Stimulated activated CD4-positive, alpha-beta T cell treated with anti-CD3 and anti-CD28 coated beads, Interleukin-2, amount 100 ng/mL, for 48 hours (primary cell): ENCODE measurements around the gene SERPINA3.
"Not testable (repeated sequence)": the region's sequence is repeated elsewhere in the genome, so short reads cannot be mapped to it uniquely, and the experiment has no call there.

ENCODE experiments used
- DNase-seq, 2 donors: peaks; one replicate each; pipeline ENCODE4 v3.0.0-alpha.2; 2020

The SERPINA3 gene

DNA sequence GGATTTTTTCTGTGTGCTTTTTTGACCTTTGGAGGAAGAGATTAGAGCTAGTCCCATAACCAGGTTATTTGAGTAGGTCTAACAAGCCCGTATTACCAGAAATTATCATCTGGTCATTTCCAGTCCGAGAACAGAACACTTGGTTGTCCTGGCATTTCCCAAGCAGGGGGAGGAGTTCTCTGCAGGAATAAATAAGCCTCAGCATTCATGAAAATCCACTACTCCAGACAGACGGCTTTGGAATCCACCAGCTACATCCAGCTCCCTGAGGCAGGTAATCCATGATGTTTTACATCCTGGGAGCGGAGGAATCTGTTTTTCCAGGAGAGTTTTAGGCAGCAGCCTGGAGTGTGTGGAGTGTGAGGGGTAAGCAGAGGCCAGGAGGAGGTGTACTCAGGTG lies at the start of gene SERPINA3:
SERPINA3 (plus strand) TSS at position 218 of the 400 bp plus-strand sequence. CDS start 2,051 bp downstream, outside the sequence.
- DNase-seq, result no peak

DNA sequence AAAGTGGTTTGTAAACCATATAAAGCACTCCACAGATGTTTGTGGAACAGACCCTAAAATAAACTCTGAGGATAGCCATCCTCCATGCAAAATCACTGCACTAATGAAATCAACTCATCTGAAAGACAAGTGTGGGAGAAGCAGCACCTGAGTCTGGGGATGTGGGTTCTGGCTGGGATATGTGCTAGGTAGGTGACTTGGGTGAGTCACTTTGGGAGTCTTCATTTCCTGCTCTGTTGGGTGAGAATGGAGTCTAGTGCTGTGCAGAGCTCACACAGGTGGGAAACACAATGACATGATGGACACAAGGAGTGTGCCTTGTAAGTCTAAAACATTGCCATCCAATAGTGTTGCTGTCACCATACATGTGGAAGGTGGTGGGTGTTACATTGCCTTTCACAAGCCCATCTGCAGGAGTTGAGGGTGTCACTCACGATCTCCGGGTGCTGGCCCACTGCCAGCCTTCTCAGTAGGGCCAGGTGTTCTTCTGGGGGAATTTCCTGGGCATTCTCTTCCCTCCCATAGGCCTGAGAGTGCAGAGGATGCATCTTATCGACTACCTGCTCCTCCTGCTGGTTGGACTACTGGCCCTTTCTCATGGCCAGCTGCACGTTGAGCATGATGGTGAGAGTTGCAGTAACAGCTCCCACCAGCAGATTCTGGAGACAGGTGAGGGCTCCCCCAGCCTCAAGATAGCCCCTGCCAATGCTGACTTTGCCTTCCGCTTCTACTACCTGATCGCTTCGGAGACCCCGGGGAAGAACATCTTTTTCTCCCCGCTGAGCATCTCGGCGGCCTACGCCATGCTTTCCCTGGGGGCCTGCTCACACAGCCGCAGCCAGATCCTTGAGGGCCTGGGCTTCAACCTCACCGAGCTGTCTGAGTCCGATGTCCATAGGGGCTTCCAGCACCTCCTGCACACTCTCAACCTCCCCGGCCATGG lies 49.0 kb upstream of the SERPINA3 start:
- DNase-seq, result no peak

DNA sequence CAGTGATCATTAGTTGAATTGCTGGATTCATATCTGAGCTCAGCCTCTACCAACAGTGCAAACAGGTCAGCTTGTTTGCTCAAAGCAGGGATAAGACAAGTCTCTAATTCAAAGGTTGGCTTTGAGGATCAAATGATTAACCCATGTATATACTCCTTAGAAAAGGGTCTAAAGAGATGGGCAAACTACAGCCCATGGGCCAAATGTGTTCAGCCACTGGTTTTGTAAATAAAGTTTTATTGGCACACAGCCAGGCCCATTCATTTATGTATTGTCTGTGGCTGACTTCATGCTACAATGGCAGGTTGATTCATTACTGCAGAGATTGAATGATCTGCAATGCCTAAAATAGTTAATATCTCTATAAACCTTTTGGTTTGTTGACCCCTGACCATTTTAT lies 47.8 kb upstream of the SERPINA3 start:
- no peak for DNase-seq

DNA sequence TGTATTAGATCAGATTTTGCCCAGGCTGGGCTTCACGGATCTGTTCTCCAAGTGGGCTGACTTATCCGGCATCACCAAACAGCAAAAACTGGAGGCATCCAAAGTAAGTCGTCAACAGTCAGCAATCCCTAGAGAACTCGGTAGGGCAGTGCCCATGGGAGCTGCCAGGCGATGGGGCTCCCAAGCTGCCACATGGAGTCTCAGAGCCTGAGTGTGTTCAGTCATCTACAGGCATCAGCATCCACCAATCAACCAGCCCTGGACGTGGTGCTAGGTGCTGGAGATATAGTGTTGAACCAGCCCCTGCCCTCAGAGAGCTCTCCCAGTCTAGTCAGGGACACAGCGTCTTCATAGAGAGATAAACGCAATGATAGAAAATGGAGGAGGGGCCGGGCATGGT lies 44.0 kb upstream of the SERPINA3 start:
- no peak for DNase-seq

DNA sequence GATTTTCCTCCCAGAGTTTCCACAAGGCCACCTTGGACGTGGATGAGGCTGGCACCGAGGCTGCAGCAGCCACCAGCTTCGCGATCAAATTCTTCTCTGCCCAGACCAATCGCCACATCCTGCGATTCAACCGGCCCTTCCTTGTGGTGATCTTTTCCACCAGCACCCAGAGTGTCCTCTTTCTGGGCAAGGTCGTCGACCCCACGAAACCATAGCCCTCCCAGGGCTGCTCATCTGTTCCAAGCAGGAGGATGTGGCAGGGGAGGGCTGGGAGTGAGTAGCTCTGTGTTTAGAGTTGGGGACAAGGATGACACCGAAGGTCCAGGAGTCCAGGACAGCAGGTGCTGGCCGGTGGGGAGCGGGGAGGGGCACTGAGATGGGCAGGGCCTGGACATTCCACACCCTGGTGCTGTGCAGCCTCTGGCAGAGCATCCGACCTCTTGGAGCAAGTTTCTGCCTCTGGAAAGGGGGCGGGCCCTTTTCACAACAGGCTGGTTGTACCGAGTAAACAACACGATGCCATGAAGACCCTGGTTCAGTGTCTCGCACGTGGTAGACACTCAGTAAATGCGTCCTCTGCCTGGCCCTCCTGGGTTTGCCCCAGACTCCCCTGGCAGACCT lies 42.7 kb upstream of the SERPINA3 start:
- no peak for DNase-seq

DNA sequence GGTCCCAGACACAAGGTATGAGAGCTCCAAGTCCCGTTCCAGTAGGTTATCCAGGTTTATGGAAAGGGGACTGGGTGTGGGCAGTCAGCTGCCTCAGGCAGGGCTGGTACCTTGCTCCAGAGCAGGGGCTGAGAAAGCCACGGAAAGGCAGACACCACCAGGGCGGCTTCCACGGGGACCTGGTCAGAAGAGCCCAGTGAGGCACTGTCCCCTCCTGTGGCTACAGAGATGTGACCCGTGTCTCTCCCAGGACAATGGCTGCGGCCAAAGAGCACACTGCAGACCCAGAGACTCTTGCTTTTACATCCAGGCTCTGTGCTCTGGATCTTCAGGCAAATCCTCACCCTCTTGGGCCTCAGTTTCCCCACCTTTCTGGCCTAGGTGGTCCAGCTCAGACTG lies 42.2 kb upstream of the SERPINA3 start:
- no peak for DNase-seq

DNA sequence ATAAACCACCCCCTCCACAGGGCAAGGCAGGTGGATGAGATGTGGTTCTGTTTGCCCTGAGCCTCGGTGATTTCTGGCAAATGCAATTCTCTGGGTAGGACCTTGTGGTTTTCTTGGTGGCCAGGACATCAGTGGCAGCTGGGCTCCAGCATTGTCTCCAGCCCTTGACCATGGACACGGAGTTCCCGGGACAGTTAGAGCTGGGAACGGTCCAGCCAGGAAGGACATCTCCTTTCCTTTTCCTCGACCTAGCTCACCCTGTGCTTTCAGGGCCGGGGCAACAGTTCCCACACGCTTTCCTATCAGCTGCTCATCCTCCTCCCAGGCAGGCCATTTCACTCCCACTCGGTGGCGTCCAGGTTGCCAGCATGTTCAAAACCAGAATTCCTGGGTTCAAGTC lies 41.8 kb upstream of the SERPINA3 start:
- no peak for DNase-seq

DNA sequence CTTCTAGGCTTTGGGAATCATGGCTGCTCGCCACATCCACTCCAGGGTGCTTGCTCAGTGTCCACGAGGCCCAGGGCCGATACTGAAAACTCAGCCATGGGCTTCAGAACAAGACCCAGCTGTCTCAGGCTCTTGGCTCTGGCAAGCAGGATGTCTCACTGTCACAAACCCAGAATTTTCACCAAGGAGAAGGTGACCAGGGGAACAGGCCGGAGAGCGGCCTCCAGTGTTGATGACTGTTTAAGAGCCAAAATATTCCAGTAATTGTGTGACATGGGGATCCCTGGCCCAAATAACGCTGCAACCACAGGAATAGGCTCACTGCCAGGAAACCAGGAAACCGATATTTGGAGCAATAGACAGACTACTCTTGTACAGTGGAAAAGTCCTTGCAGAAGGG lies 40.8 kb upstream of the SERPINA3 start:
- DNase-seq, result no peak

DNA sequence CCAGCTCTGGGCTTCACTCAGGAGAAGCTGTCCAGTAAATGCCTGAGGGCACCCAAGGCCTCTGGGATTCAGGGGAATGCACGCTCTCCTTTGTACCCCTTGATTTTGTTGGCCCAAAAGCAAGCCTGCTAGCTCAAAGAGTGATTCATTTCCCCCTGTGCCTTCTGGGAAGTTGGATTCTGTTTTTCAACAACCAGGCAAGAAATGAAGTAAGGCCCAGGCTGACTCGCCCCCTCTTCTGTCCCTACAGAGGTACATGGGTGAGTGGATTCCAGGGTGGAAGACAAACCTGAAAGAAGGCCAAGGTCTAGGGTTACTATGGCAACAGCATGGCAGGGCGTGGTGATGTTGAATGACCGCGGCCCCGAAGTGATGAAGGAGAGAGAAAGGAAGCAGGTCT lies 40.2 kb upstream of the SERPINA3 start:
- DNase-seq, result no peak

DNA sequence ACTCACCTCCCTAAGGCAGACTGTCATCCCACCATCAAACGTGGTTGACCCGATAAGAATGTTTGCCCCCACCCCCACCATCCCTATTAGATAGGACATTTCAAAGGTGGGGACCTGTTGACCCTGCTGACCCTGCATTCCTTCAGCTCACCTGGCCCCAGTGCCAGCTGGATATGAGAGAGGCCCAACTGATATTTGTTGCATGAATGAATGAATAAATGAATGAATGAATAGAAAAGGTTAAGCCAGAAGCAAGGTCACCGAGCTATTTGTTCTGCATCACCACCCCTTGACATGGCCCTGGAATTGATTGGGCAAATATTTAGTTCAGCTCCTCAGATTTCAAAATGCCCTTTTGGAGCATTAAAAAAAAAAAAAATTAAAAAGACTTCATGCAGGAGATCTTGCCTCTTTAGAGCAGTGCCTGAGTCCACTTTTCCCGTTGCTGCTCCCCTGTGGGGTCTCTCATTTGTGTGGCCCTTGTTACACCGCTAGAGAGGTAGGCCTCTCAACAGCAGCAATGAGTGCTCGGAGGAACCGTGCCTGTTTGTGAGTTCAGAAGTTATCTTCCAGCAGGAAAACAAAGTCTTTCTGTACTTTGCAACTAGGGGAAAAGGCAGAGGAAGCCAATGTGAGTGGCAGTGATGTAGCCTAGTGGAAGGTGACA lies 39.4 kb upstream of the SERPINA3 start:
- DNase-seq, result no peak

DNA sequence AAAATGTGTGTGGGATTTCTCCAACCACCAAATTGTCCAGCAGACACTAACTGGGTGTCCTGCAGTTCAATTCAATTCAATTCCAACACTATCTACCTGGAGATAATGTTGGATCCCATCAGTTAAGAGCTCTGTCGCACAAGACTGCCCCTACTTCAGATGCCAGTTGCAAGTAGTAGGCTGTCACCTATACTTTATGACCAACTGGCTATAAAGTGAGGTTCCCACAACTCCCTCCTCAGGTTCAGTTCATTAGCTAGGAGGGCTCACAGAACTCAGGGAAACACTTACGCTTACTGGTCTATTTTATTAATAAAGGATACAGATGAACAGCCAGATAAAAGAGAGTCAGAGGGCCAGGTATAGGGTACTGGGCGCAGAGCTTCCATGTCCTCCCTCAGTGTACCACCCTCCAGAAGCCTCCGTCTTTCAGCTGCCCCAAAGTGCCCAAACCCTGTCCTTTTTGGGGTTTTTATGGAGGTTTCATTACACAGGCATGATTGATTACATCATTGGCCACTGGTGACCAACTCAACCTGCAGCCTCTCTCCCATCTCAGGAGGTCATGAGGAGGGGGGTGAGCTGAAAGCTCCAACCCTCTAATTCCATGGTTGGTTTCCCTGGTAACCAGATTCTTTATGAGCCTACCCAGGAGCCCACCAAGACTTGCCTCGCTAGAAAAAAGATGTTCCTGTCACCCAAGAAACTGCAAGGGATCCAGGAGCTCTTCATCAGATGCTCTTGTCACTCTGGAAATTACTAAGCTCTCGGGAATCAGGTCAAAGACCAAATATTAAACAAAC lies 38.5 kb upstream of the SERPINA3 start:
- no peak for DNase-seq

DNA sequence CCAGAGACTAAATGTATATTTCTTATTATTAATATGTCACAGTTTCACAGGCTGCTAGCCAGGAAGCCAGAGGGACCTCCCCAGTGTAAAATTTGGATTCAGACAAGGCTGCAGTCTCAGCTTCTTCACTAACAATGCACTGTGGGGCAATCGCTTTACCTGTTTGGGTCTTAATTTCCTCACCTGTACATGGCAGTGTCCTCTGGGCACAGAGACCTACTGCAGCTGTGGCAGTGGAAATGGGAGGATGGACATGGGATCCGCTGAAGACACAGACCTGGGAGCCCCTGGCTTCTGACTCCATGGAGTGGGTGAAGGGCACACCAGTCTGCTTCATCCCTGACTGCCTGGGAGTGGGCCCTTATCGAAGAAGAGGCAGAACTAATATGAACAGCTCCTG lies 37.9 kb upstream of the SERPINA3 start:
- no peak for DNase-seq

DNA sequence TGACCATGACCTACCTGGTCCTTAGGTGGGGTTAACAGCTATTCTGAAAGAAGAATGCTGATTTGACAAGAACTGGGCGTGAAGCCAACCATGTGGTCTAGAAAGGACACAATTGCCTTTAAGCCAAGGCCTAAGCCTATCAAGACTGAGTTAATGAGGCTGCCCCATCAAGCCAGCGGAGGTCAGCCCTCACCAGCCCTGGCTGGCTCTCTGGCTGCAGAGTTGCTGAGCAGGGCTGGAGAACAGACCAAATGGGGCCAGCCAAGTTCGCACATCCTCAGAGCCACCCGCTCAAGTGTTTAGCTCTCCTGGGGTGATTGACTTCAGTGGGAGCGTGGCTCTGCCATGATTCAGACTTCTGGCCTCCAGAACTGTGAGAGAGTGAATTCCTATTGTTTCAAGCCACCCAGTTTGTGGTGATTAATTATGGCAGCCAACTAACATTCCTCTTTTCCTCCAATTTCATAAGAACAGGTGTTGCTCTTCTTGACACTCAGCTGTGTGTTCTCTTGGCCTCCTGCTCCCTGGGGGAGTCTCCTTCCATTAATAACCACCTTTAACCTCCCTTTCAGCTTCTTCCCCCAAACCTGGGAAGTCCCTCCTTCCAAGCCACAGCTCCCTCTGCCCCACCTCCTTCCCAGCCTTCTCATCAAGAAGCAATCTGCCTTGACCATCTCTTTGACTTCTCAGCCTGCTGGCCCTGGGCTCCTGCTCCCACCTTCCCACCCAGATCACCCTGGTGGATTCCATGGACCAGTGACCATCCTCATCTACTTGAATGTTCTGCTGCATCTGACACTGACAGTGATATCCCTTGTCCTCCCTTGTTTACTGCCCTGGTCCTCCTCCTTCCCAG lies 36.2 kb upstream of the SERPINA3 start:
- no peak for DNase-seq

DNA sequence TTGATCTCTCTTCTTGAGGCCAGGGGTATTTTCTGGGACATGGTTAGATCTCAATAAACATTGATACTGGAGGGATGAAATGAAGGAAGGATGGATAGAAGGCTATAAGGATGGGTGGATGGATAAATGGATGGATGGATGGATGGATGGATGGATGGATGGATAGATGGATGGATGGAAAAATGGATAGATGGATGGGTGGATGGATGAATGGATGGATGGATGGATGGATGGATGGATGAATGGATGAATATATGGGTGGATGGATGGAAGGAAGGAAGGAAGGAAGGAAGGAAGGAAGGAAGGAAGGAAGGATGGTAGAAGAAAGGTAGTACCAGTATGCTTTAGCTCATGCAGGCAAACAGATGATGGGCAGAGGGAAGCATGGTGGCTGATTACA lies 34.7 kb upstream of the SERPINA3 start:
- DNase-seq, result not testable (repeated sequence)

DNA sequence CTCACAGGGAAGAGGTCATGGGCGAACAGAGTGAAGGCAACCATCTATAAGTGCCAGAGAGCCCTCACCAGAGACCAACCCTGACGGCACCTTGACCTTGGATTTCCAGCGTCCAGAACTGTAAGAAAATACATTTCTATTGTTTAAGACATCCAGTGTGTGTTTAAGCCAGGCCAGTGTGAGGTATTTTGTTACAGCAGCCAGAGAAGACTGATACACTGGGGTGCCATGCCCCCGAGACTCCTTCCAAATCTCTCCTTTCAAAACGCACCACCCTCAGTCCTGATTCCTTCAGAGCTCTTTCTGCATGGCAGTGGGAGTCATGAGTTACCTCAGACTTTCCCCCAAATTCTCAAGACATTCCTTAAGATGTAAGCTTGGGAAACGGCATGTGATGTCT lies 33.5 kb upstream of the SERPINA3 start:
- DNase-seq, result no peak

DNA sequence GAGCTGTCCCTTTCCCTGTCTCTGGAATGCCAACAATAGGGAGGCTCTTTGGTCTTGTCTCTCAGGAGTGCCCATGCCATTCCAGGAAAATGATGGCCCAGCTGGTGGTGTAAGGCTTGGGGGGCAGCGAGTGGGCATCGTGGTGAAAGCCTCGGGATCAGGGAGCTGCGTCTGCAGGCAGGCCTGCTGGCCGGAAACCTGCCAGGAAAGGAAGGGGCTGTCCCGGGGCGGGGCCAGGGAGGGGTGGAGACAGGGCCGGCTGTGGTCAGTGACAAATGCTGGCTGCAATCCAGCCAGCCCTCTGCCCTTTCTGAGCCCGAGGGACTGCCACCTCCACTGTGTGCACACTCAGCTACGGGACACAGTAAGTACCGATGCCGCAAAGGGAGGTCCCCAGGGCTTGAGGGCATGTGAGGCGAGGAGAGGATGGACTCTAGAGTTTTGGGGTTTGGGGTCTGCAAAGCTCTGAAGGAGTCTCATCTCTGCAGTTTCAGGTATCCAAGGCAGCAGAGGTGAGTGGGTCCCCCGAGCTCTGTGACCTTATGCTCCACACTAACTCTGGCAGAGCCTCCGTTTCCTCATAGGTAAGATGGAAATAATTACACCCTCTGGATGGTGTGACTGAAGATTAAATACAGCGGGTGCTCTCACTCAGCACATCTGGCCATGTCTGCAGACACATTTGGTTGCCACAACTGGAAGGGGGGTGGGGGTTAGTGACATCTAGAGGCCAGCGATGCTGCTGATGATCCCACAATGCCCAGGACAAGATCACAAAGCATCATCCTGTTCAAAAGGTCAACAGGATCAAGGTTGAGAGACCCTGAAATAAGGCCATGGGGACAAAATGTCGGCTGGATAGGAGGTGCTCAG lies 30.8 kb upstream of the SERPINA3 start, which contains the start of gene SERPINA5:
SERPINA5 (plus strand) TSS at position 300 of the 873 bp plus-strand sequence. CDS start 5,937 bp downstream, outside the sequence.
- DNase-seq, result no peak

DNA sequence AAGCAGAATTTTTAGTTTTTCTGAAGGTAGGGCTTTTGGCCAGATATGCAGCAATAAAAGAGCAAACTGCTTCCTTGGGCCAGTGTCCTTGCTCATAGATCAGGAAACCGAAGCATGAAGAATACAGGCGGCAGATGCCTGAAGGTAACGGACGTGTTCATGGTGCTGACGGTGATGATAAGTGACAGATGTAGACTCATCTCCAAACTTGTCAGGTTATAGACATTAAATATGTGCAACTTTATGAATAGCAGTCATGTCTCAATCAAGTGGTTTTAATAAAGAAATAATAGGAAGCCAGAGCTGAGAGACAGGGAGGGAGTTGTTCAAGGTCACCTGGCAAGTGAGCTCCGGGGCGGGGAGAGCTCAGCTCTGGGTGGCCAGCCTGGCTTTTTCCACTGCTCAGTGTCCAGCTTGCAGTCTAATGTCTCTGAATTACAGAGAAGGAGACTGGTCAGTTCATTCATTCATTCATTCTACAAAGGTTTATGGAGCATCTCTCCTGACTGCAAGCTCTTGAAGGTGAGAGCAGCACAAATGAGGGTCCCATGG lies 29.9 kb upstream of the SERPINA3 start:
- no peak for DNase-seq

DNA sequence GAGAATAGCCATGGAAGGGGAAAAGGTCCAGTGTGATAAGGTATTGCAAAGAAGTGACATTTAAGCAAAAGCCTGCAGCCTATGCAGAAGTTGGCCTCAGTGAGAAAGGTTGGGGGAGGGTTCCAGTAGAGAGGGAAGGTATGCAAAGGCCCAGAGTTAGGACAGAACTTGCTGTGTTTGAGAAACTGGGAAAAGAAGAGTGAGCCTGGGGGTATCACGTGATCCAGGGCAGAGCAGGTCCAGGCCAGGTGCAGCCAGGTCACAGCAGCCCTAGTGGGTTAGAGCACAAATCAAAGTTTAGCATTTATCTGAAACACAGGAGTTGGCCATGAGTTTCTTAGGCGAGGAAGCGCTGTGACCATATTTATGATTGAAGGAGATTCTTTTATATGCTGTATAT lies 29.3 kb upstream of the SERPINA3 start:
- no peak for DNase-seq

DNA sequence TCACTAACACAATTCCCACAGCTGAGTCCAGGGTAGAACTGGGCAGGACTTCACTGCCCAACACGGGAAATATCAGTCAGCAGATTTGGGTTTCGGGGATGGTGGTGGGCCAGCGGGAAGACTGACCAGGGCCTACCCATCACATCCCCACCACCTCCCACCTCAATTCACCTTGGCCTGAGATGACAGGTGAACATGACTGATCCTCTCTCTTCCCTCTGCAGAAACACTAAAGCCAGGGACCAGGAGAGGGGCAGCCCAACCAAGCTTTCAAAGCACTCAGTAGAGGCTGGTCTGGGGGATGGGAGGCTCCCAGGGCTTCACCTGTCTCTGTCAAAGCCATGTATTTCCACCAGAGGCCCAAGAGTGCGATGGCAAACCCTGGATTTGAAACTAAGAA lies 28.6 kb upstream of the SERPINA3 start:
- no peak for DNase-seq

DNA sequence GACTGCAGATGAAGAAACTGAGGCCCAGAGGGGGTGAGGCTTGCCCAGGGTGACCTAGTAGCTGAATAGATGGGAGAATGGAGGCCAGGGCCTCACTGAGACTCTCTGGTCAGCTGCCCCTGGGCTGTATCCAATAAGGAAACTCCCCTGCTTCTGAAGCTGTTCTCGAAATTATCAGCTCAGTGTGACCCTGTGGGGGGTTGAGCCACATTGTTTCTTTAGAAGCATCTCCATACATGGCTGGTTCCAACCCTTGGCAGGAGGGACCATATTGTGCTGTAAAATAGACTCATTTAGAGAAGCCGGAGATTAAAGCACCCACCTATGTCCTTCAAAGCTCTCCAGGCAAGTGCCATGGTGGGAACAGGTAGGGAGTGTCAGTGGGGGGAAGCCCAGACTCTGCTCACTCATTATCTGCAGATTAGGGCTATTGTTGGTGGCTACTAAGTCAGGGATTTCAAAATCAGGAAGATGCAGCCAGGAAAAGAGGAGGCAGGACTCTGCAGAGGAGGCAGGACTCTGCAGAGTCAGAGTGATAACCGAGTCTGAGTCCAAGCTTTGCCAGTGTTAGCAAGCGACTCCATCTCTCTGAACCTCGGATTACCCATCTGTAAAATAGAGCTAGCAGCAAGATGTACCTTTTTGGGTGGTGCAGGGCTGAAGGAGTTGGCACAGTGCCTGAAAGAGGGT lies 27.5 kb upstream of the SERPINA3 start:
- DNase-seq, result no peak
